Panc1 (cell line): Measurements from ENCODE around the gene DCTD. TPM values are rescaled to one million over a fixed set of nuclear protein-coding genes. Genes with fewer than 3 reads are reported as not detected.

Source experiments
- ATAC-seq: fragments of 200-7000 bp; cut with Tn5 transposase; 2 replicates; pipeline ENCODE4 v1.9.1; 2020; ENCODE audit warnings: mild to moderate bottlenecking, moderate library complexity
- BruUV-seq: library from RNA; stranded (reverse); fragments of 400-500 nt; replicated peaks from 2 replicates; lab custom pipeline; 2021; lab: Mats Ljungman, UMichigan
- CTCF ChIA-PET: fragments of 300-600 bp; sonication (Branson Sonifier 250); formaldehyde crosslinking; loops from one replicate; lab custom pipeline; 2022; ENCODE audit warnings: antibody characterized with exemption; lab: Charles Lee
- POLR2A ChIA-PET: fragments of 300-600 bp; sonication (Branson Sonifier 250); formaldehyde crosslinking; loops from one replicate; lab custom pipeline; 2022; ENCODE audit warnings: antibody characterized with exemption; lab: Charles Lee
- DNase-seq: peaks from one replicate; pipeline ENCODE4 v3.0.0-alpha.2; 2010; ENCODE audit warnings: low read depth, low spot score
- H3K27ac ChIP-seq: 2 replicates; pipeline ENCODE4 v1.5.1; 2011; ENCODE audit warnings: mild to moderate bottlenecking, low read length, inconsistent platforms
- H3K27me3 ChIP-seq: fragments of 200-500 bp; sonication (Bioruptor generic); 2 replicates; pipeline ENCODE4 v1.6.0; 2014; ENCODE audit warnings: low read length, inconsistent platforms; ENCODE audit not compliant: control insufficient read depth, insufficient read depth
- H3K36me3 ChIP-seq: fragments of 200-500 bp; sonication (Bioruptor generic); 2 replicates; pipeline ENCODE4 v1.5.1; 2014; ENCODE audit warnings: inconsistent platforms, mild to moderate bottlenecking, low read length, moderate library complexity; ENCODE audit not compliant: control insufficient read depth, insufficient read depth
- H3K4me1 ChIP-seq: 2 replicates; pipeline ENCODE4 v1.5.1; 2011; ENCODE audit warnings: inconsistent platforms, mild to moderate bottlenecking, low read length, moderate library complexity; ENCODE audit not compliant: control insufficient read depth, insufficient read depth
- H3K4me3 ChIP-seq, 2 experiments: 2 replicates each; pipeline ENCODE4 v1.5.1; 2011 to 2012; ENCODE audit warnings: low read depth in 2 of 2, low read length in 2 of 2, mild to moderate bottlenecking in 2 of 2, inconsistent platforms in 1 of 2, moderate library complexity in 1 of 2
- H3K9me3 ChIP-seq: fragments of 200-500 bp; sonication (Bioruptor generic); 2 replicates; pipeline ENCODE4 v1.5.1; 2014; ENCODE audit warnings: low read depth, mild to moderate bottlenecking, inconsistent platforms, low read length, moderate library complexity; ENCODE audit not compliant: control insufficient read depth, insufficient read depth
- CTCF ChIP-seq: fragments of 450-650 bp; IDR thresholded peaks from 2 replicates; pipeline ENCODE4 v1.5.1; 2017; ENCODE audit warnings: mild to moderate bottlenecking
- POLR2AphosphoS5 ChIP-seq: IDR thresholded peaks from 2 replicates; pipeline ENCODE4 v1.6.1; 2012; ENCODE audit warnings: mild to moderate bottlenecking, low read depth, low read length, moderate library complexity
- REST ChIP-seq, 2 experiments: IDR thresholded peaks; 2 replicates each; pipeline ENCODE4 v1.6.1; 2011 to 2012; ENCODE audit warnings: low read depth in 2 of 2, control low read depth in 1 of 2, low read length in 1 of 2, mild to moderate bottlenecking in 1 of 2, moderate library complexity in 1 of 2; ENCODE audit not compliant: insufficient read depth in 1 of 2
- SIN3A ChIP-seq: IDR thresholded peaks from 2 replicates; pipeline ENCODE4 v1.6.1; 2012; ENCODE audit warnings: low read depth, mild to moderate bottlenecking, low read length, moderate library complexity, borderline replicate concordance; ENCODE audit not compliant: insufficient read depth
- TCF7L2 ChIP-seq: IDR thresholded peaks from 2 replicates; pipeline ENCODE4 v1.6.1; 2011; ENCODE audit warnings: mild to moderate bottlenecking, low read depth, low read length, inconsistent platforms
- in situ Hi-C: cut with HindIII; loops from 2 replicates; pipeline ENCODE4 v1.10.0; 2016; ENCODE audit warnings: low sequenced_read_pairs, low pct_unique_long_range_greater_than_20kb
- intact Hi-C: fragments of 100-400 bp; cut with micrococcal nuclease; formaldehyde crosslinking; loops from one replicate; pipeline ENCODE4 v1.10.0; 2022; ENCODE audit not compliant: unreplicated experiment
- total RNA-seq: library from RNA; stranded (reverse); gene quantifications from one replicate; pipeline ENCODE4 v1.2.1, GENCODE V29; 2021; ENCODE audit not compliant: unreplicated experiment

Gene DCTD
- total RNA-seq, 1 experiment from 2014 or later: 77.0 TPM

- no peaks in the 10 kb centered on the region for H3K36me3 ChIP-seq
- POLR2A ChIA-PET: no interaction called here
- in situ Hi-C loops (no loop called here), intact Hi-C loops (no loop called here)
- no peaks in the 10 kb centered on the region for H3K9me3 ChIP-seq
- CTCF ChIA-PET: no interaction called here
- no peak for TF ChIP-seq TCF7L2
- TF ChIP-seq CTCF: no peak
- no peak for TF ChIP-seq SIN3A
- no peak for TF ChIP-seq POLR2AphosphoS5
- TF ChIP-seq REST (IDR thresholded peaks at IDR 0.05; ENCODE audit: insufficient read depth in 1 of 2, low read depth in 2 of 2, low read length in 1 of 2): no peak
- no peak for DNase-seq
- H3K4me1 ChIP-seq: no peaks in the 10 kb centered on the region
- BruUV-seq: no TSS peak
- H3K27me3 ChIP-seq: no peaks in the 10 kb centered on the region
- no peak for ATAC-seq
- no peak overlapping the region for H3K4me3 ChIP-seq
- H3K27ac ChIP-seq: no peak overlapping the region
Measured at GRCh38 chr4:182853731-182854330, 63.4 kb downstream of the DCTD start.

GRCh38 chr4:182848685-182849084 is 68.5 kb downstream of the DCTD start:
- Histone ChIP-seq H3K27me3 (no peaks in the 10 kb centered on the region), H3K36me3 (no peaks in the 10 kb centered on the region), H3K4me1 (no peaks in the 10 kb centered on the region), H3K27ac (no peak overlapping the region), H3K9me3 (no peaks in the 10 kb centered on the region), H3K4me3 (no peak overlapping the region)
- POLR2A ChIA-PET: no interaction called here
- intact Hi-C loops: no loop called here
- BruUV-seq: no TSS peak
- DNase-seq: no peak
- CTCF ChIA-PET: no interaction called here
- no peak for ATAC-seq
- in situ Hi-C loops: no loop called here
- no peak for TF ChIP-seq REST (IDR thresholded peaks at IDR 0.05; ENCODE audit: insufficient read depth in 1 of 2, low read depth in 2 of 2, low read length in 1 of 2)
- TF ChIP-seq CTCF: no peak
- TF ChIP-seq TCF7L2: no peak
- TF ChIP-seq SIN3A: no peak
- TF ChIP-seq POLR2AphosphoS5: no peak
